Stomach (tissue), 4 donors: Measurements from ENCODE around the gene TMEM213.

Source experiments
- POLR2A ChIP-seq, 4 donors: fragments of 450-650 bp; IDR thresholded peaks; one replicate each; pipeline ENCODE4 v1.6.1; 2016; ENCODE audit warnings: antibody characterized with exemption in 4 of 4, control low read depth in 2 of 4, mild to moderate bottlenecking in 1 of 4, moderate library complexity in 1 of 4
- POLR2AphosphoS5 ChIP-seq, 3 donors: sonication (generic); formaldehyde crosslinking; IDR thresholded peaks; one replicate each; pipeline ENCODE4 v1.6.1; 2016; ENCODE audit warnings: antibody characterized with exemption in 3 of 3
- TF ChIP-seq, protein P1 (sequence below), 7 experiments: fragments of 450-650 bp in 4 of 7; fragments of 200-600 bp in 3 of 7; sonication (generic) in 3 of 7; IDR thresholded peaks; one replicate each; pipeline ENCODE4 v1.5.1; 2016 to 2019; ENCODE audit warnings: antibody characterized with exemption in 7 of 7, control low read depth in 2 of 7, mild to moderate bottlenecking in 1 of 7

DNA sequence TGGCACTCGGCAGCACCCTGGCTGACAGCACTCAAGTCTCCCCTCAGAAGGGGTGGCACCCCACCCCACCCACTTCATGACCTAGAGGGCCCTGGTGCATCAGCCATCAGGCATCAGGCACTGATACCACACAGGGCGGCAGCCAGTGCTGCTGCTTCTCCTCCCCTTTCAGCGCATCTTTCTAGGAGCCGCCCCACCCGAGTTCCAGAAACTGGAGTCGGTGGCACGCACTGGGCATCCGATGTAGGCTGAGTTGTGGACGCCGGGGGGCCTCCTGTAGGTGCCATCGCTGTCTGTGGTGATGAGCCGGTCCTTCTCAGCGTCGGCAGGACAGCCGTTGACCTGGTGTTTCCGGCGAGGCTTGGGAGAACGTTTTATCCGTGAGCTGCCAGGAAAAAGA is 70.0 kb downstream of the TMEM213 start:
- TF ChIP-seq, protein P1, sequence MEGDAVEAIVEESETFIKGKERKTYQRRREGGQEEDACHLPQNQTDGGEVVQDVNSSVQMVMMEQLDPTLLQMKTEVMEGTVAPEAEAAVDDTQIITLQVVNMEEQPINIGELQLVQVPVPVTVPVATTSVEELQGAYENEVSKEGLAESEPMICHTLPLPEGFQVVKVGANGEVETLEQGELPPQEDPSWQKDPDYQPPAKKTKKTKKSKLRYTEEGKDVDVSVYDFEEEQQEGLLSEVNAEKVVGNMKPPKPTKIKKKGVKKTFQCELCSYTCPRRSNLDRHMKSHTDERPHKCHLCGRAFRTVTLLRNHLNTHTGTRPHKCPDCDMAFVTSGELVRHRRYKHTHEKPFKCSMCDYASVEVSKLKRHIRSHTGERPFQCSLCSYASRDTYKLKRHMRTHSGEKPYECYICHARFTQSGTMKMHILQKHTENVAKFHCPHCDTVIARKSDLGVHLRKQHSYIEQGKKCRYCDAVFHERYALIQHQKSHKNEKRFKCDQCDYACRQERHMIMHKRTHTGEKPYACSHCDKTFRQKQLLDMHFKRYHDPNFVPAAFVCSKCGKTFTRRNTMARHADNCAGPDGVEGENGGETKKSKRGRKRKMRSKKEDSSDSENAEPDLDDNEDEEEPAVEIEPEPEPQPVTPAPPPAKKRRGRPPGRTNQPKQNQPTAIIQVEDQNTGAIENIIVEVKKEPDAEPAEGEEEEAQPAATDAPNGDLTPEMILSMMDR (IDR thresholded peaks at IDR 0.05) = no peak
- TF ChIP-seq POLR2AphosphoS5 (IDR thresholded peaks at IDR 0.05) = no peak
- TF ChIP-seq POLR2A (IDR thresholded peaks at IDR 0.05) = no peak
